Tibial nerve (tissue), 4 donors: ENCODE data around the gene LDAH.

ENCODE experiments used
- EP300 ChIP-seq, 2 donors: sonication (generic); formaldehyde crosslinking; IDR thresholded peaks; one replicate each; pipeline ENCODE4 v1.6.1; 2017; ENCODE audit warnings: antibody characterized with exemption in 2 of 2, mild to moderate bottlenecking in 1 of 2
- TF ChIP-seq, protein P1 (sequence below), 5 experiments: fragments of 200-600 bp in 3 of 5; fragments of 450-650 bp in 2 of 5; sonication (generic) in 3 of 5; IDR thresholded peaks; one replicate each; pipeline ENCODE4 v1.5.1; 2016 to 2019; ENCODE audit warnings: antibody characterized with exemption in 5 of 5, mild to moderate bottlenecking in 3 of 5, moderate library complexity in 2 of 5

GRCh38 chr2:20723543-20723942 lies 99.4 kb downstream of the LDAH start:
- TF ChIP-seq, protein P1, sequence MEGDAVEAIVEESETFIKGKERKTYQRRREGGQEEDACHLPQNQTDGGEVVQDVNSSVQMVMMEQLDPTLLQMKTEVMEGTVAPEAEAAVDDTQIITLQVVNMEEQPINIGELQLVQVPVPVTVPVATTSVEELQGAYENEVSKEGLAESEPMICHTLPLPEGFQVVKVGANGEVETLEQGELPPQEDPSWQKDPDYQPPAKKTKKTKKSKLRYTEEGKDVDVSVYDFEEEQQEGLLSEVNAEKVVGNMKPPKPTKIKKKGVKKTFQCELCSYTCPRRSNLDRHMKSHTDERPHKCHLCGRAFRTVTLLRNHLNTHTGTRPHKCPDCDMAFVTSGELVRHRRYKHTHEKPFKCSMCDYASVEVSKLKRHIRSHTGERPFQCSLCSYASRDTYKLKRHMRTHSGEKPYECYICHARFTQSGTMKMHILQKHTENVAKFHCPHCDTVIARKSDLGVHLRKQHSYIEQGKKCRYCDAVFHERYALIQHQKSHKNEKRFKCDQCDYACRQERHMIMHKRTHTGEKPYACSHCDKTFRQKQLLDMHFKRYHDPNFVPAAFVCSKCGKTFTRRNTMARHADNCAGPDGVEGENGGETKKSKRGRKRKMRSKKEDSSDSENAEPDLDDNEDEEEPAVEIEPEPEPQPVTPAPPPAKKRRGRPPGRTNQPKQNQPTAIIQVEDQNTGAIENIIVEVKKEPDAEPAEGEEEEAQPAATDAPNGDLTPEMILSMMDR (IDR thresholded peaks at IDR 0.05) = no peak
- no peak for TF ChIP-seq EP300 (IDR thresholded peaks at IDR 0.05)
